ENCODE results near the gene SZT2.
"Not testable (repeated sequence)": the region's sequence is repeated elsewhere in the genome, so short reads cannot be mapped to it uniquely, and the experiment has no call there.

- TF ChIP-seq CTCF (conservative IDR thresholded peaks at IDR 0.05 in 1 of 2, IDR thresholded peaks at IDR 0.05 in 1 of 2; ENCODE audit: extremely low read depth in 1 of 2, insufficient read depth in 1 of 2, low read depth in 1 of 2, low read length in 2 of 2); EZH2 (IDR thresholded peaks at IDR 0.05; ENCODE audit: borderline replicate concordance, low read length): not testable (repeated sequence)
These were observed 112.1 kb downstream of the SZT2 start for GRCh38 chr1:43501806-43502205.

Data from mammary epithelial cell (primary cell).